Measurements from ENCODE around the gene SOBP.
"Not testable (repeated sequence)": the region's sequence is repeated elsewhere in the genome, so short reads cannot be mapped to it uniquely, and the experiment has no call there.

The SOBP gene

GRCh38 chr6:107545763-107546162, 55.8 kb downstream of the SOBP start:
- no peak overlapping the region for H3K27ac ChIP-seq
- TF ChIP-seq CTCF (IDR thresholded peaks at IDR 0.05) (no peak), ZFX (IDR thresholded peaks at IDR 0.05; ENCODE audit: borderline replicate concordance) (no peak)

- TF ChIP-seq CTCF (IDR thresholded peaks at IDR 0.05) (no peak), ZFX (IDR thresholded peaks at IDR 0.05; ENCODE audit: borderline replicate concordance) (no peak)
- no peak overlapping the region for H3K27ac ChIP-seq
Measured at GRCh38 chr6:107546691-107547450, 57.0 kb downstream of the SOBP start.

- TF ChIP-seq CTCF (IDR thresholded peaks at IDR 0.05), result no peak
- no peak for TF ChIP-seq ZFX (IDR thresholded peaks at IDR 0.05; ENCODE audit: borderline replicate concordance)
- H3K27ac ChIP-seq, result no peak overlapping the region
Measured at GRCh38 chr6:107547451-107547840, 57.5 kb downstream of the SOBP start.

GRCh38 chr6:107550241-107550840, 60.4 kb downstream of the SOBP start:
- TF ChIP-seq ZFX (IDR thresholded peaks at IDR 0.05; ENCODE audit: borderline replicate concordance), result no peak
- TF ChIP-seq CTCF (IDR thresholded peaks at IDR 0.05), result no peak
- H3K27ac ChIP-seq, result no peak overlapping the region

GRCh38 chr6:107550906-107551305, 61.0 kb downstream of the SOBP start:
- H3K27ac ChIP-seq, result no peak overlapping the region
- TF ChIP-seq ZFX (IDR thresholded peaks at IDR 0.05; ENCODE audit: borderline replicate concordance), result no peak
- TF ChIP-seq CTCF (IDR thresholded peaks at IDR 0.05), result no peak

- H3K27ac ChIP-seq, result not testable (repeated sequence)
Measured at GRCh38 chr6:107553121-107553520, 63.2 kb downstream of the SOBP start.

GRCh38 chr6:107554326-107554725, 64.4 kb downstream of the SOBP start:
- TF ChIP-seq ZFX (IDR thresholded peaks at IDR 0.05; ENCODE audit: borderline replicate concordance) (no peak), CTCF (IDR thresholded peaks at IDR 0.05) (no peak)
- H3K27ac ChIP-seq, result no peak overlapping the region

All from 22Rv1 (cell line).